ENCODE results near the gene PRDX6. TPM values are rescaled to one million over a fixed set of nuclear protein-coding genes. Genes with fewer than 3 reads are reported as not detected.

The PRDX6 gene
- total and polyA plus RNA-seq, 2 of the 4 experiments (the other 2 are of a cell fraction), result 373 to 426 TPM

GRCh38 chr1:173459885-173460284, 17.2 kb upstream of the PRDX6 start:
- Histone ChIP-seq H3K9ac (ENCODE audit: low read depth, low read length) (no peak overlapping the region), H3K4me3 (ENCODE audit: insufficient read depth, low read depth, low read length) (no peak overlapping the region), H2AK9ac (replicated peaks; ENCODE audit: low read depth, low read length, poor library complexity) (no peak overlapping the region), H3K27me3 (ENCODE audit: control insufficient read depth, insufficient read depth, low read length) (no peaks in the 10 kb centered on the region), H3K4ac (ENCODE audit: low read depth, low read length) (no peak overlapping the region), H3K9me3 (ENCODE audit: control insufficient read depth, insufficient read depth, low read length) (no peaks in the 10 kb centered on the region), H2AK5ac (ENCODE audit: low read depth, low read length) (no peak overlapping the region), H3K9me1 (ENCODE audit: insufficient read depth, low read length) (no peaks in the 10 kb centered on the region), H2BK5ac (ENCODE audit: low read depth, low read length, poor library complexity, severe bottlenecking) (no peak overlapping the region), H3K23ac (ENCODE audit: low read depth, low read length) (no peak overlapping the region), H3K4me1 (ENCODE audit: control insufficient read depth, insufficient read depth, low read length) (no peaks in the 10 kb centered on the region), H3K18ac (ENCODE audit: low read depth, low read length) (no peak overlapping the region), H4K5ac (ENCODE audit: low read depth, low read length) (no peak overlapping the region), H2BK15ac (ENCODE audit: low read depth, low read length) (no peak overlapping the region), H2BK120ac (ENCODE audit: low read depth, low read length) (no peak overlapping the region), H3K56ac (ENCODE audit: extremely low read depth, insufficient read depth, low read length) (no peak overlapping the region), H3K79me1 (ENCODE audit: low read depth in 1 of 2, low read length in 2 of 2) (peaks cover 5 to 13% of the 10 kb centered on the region in 2 experiments; a peak in 3 of 4 replicates), H4K91ac (ENCODE audit: insufficient read depth, low read depth, low read length) (no peak overlapping the region), H3K14ac (replicated peaks; ENCODE audit: low read depth, low read length) (no peak overlapping the region), H3K36me3 (ENCODE audit: control insufficient read depth, insufficient read depth, low read length) (peaks cover 11% of the 10 kb centered on the region), H4K20me1 (ENCODE audit: insufficient read depth, low read length) (no peaks in the 10 kb centered on the region), H3K4me2 (ENCODE audit: low read depth, low read length) (no peak overlapping the region), H2AFZ (replicated peaks; ENCODE audit: low read length, poor library complexity) (no peak overlapping the region), H2BK20ac (ENCODE audit: low read depth, low read length) (no peak overlapping the region), H3K27ac (ENCODE audit: insufficient read depth, low read length) (no peak overlapping the region), H4K8ac (ENCODE audit: low read depth in 2 of 2, low read length in 2 of 2) (no peak overlapping the region)
- in situ Hi-C loops (cut with MboI; ENCODE audit: low sequenced_read_pairs) (no loop called here), intact Hi-C loops (cut with micrococcal nuclease) (no loop called here), dilution Hi-C loops (cut with HindIII; ENCODE audit: low sequenced_read_pairs, unreplicated experiment) (no loop called here)
- WGBS, 2 experiments (ENCODE audit: extremely low coverage in 2 of 2, insufficient read length in 1 of 2), result 100% methylated on average over 2 of the region's 4 CpGs; no CpG with 5 or more reads in 1 of the 2 experiments
- TF ChIP-seq CTCF (conservative IDR thresholded peaks at IDR 0.05; ENCODE audit: low read depth, low read length), result no peak
- no peak for TF ChIP-seq BHLHE40 (IDR thresholded peaks at IDR 0.05; ENCODE audit: low read depth, low read length)
- TF ChIP-seq NFE2L2 (IDR thresholded peaks at IDR 0.05; ENCODE audit: low read depth, low read length), result no peak
- no peak for TF ChIP-seq RAD21 (IDR thresholded peaks at IDR 0.05; ENCODE audit: low read length)
- TF ChIP-seq CEBPB (IDR thresholded peaks at IDR 0.05; ENCODE audit: low read depth, low read length), result no peak
- no peak for TF ChIP-seq FOS (IDR thresholded peaks at IDR 0.05; ENCODE audit: low read depth, low read length)
- TF ChIP-seq USF2 (IDR thresholded peaks at IDR 0.05; ENCODE audit: low read depth, low read length), result no peak
- no peak for TF ChIP-seq RCOR1 (IDR thresholded peaks at IDR 0.05; ENCODE audit: insufficient replicate concordance, low read length)
- DNase-seq, result no peak
- no peak for ATAC-seq (ENCODE audit: low read depth)
- ChIA-PET POLR2A (ENCODE audit: unreplicated experiment) (no interaction called here), CTCF (no interaction called here)
- no TSS peak for BruUV-seq (replicated peaks)

Data from IMR-90 (cell line).